Esophagus muscularis mucosa (tissue), 4 donors: ENCODE results near the gene PPP1R17. TPM values are rescaled to one million over a fixed set of nuclear protein-coding genes. Genes with fewer than 3 reads are reported as not detected.

Source experiments
- DNase-seq: peaks from one replicate; pipeline ENCODE4 v3.0.0-alpha.2; 2017; ENCODE audit errors: extremely low spot score
- H3K27ac ChIP-seq, 4 donors: fragments of 200-600 bp; sonication (generic); replicated peaks in 1 of 4; 1 replicate in 3 of 4; 2 replicates in 1 of 4; pipeline ENCODE4 v1.5.1; 2016 to 2019; ENCODE audit warnings: mild to moderate bottlenecking in 1 of 4
- H3K27me3 ChIP-seq, 4 donors: fragments of 200-600 bp; sonication (generic); one replicate each; pipeline versions ENCODE4 v1.5.1 to v1.6.0; 2016 to 2019
- H3K36me3 ChIP-seq, 4 donors: fragments of 200-600 bp; sonication (generic); one replicate each; pipeline ENCODE4 v1.5.1; 2016 to 2019
- H3K4me1 ChIP-seq, 4 donors: fragments of 200-600 bp; sonication (generic); one replicate each; pipeline ENCODE4 v1.5.1; 2016 to 2019
- H3K4me3 ChIP-seq, 4 donors: fragments of 200-600 bp; sonication (generic); 1 replicate in 2 of 4; 2 replicates in 2 of 4; pipeline ENCODE4 v1.5.1; 2016 to 2019; ENCODE audit warnings: mild to moderate bottlenecking in 4 of 4, moderate library complexity in 1 of 4
- H3K9me3 ChIP-seq, 4 donors: fragments of 200-600 bp; sonication (generic); 1 replicate in 3 of 4; 2 replicates in 1 of 4; pipeline ENCODE4 v1.5.1; 2016 to 2019
- EP300 ChIP-seq: sonication (generic); formaldehyde crosslinking; IDR thresholded peaks from one replicate; pipeline ENCODE4 v1.6.1; 2017; ENCODE audit warnings: antibody characterized with exemption
- POLR2A ChIP-seq: fragments of 450-650 bp; IDR thresholded peaks from one replicate; pipeline ENCODE4 v1.6.1; 2017; ENCODE audit warnings: antibody characterized with exemption, moderate library complexity, mild to moderate bottlenecking, low read depth
- POLR2AphosphoS5 ChIP-seq, 2 donors: sonication (generic); formaldehyde crosslinking; IDR thresholded peaks; one replicate each; pipeline ENCODE4 v1.6.1; 2017; ENCODE audit warnings: antibody characterized with exemption in 2 of 2
- WGBS: methylation state at CpG from one replicate; pipeline ENCODE4 v1.1.5; 2018; 5-methylcytosine and 5-hydroxymethylcytosine counted together
- intact Hi-C: fragments of 100-400 bp; cut with DNase I; formaldehyde crosslinking; loops from one replicate; pipeline ENCODE4 v1.15.1; 2023
- total RNA-seq, 4 donors: library from RNA; depleted of rRNA; stranded (reverse); fragments of >200 nt; gene quantifications; one replicate each; pipeline versions ENCODE4 v1.1.0 to v1.2.1, GENCODE V29; 2016
- TF ChIP-seq, protein P1 (sequence below), 3 experiments: fragments of 200-600 bp in 2 of 3; fragments of 450-650 bp in 1 of 3; sonication (generic) in 2 of 3; IDR thresholded peaks; one replicate each; pipeline ENCODE4 v1.5.1; 2017 to 2019; ENCODE audit warnings: antibody characterized with exemption in 3 of 3, mild to moderate bottlenecking in 2 of 3, moderate library complexity in 1 of 3

The PPP1R17 gene
- total RNA-seq, 4 donors from 2014 or later, result not detected

DNA sequence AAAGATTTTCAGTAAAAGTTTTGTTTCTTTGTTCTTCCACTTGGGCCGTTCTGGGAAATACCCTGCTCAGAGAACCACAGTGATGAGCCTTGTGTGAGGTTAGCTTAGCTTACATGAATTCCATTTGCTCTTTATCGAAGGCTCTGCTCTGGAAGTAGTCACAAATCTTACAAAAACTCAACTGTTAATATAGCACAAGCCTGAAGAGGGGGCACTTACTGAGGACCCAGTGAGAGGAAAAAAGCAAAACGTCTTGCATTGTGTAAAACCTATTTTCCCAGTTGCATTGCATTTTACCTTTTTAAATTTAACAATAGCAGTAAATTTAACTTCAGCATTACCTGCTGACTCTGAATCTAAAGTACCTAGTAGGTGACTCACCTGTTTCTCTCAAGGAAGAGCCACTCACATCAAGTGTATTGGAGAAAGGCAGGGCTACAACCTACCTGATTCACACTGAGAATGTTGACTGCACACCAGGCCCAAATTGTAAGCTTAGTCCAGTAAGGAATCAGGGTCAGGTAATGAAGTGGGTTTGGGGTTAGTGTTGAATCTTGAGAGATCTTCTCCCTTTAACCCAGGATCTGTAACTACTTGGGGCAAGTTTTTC is 42.3 kb downstream of the PPP1R17 start:
- 59% methylated on average over 3 of the region's 3 CpGs for WGBS
- no peaks in the 10 kb centered on the region for H3K36me3 ChIP-seq
- H3K27me3 ChIP-seq, result no peaks in the 10 kb centered on the region
- no peaks in the 10 kb centered on the region for H3K4me1 ChIP-seq
- TF ChIP-seq, protein P1, sequence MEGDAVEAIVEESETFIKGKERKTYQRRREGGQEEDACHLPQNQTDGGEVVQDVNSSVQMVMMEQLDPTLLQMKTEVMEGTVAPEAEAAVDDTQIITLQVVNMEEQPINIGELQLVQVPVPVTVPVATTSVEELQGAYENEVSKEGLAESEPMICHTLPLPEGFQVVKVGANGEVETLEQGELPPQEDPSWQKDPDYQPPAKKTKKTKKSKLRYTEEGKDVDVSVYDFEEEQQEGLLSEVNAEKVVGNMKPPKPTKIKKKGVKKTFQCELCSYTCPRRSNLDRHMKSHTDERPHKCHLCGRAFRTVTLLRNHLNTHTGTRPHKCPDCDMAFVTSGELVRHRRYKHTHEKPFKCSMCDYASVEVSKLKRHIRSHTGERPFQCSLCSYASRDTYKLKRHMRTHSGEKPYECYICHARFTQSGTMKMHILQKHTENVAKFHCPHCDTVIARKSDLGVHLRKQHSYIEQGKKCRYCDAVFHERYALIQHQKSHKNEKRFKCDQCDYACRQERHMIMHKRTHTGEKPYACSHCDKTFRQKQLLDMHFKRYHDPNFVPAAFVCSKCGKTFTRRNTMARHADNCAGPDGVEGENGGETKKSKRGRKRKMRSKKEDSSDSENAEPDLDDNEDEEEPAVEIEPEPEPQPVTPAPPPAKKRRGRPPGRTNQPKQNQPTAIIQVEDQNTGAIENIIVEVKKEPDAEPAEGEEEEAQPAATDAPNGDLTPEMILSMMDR (IDR thresholded peaks at IDR 0.05), result no peak
- TF ChIP-seq POLR2AphosphoS5 (IDR thresholded peaks at IDR 0.05) (no peak), POLR2A (no peak), EP300 (no peak)
- H3K27ac ChIP-seq, result no peak overlapping the region
- intact Hi-C loops, result no loop called here
- no peaks in the 10 kb centered on the region for H3K9me3 ChIP-seq
- H3K4me3 ChIP-seq, result no peak overlapping the region
- DNase-seq, result no peak

DNA sequence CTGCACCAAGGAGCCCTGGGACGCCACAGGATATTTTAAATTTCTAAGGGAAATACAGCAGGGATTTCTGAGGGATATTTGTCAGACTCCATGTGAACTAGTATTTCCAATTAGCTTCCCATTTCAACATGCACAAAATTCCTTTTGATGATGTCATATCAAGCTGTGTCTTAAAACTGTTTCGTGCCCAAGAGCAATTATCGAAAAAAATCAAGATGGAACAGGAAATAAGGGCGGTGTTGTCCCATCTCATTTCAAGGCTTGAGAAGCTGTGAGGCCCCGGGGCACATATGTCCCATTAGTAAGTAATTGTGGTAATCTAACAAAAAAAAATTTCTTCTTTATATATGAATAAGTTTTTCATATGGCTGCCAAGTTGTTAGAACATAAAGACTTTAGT is 47.4 kb downstream of the PPP1R17 start:
- WGBS, result 57% methylated on average over 5 of the region's 5 CpGs
- Histone ChIP-seq H3K9me3 (no peaks in the 10 kb centered on the region), H3K4me3 (no peak overlapping the region), H3K27ac (no peak overlapping the region), H3K36me3 (no peaks in the 10 kb centered on the region), H3K27me3 (no peaks in the 10 kb centered on the region), H3K4me1 (no peaks in the 10 kb centered on the region)
- TF ChIP-seq EP300 (no peak), POLR2A (no peak), POLR2AphosphoS5 (IDR thresholded peaks at IDR 0.05) (no peak)
- TF ChIP-seq, protein P1 (IDR thresholded peaks at IDR 0.05), result no peak
- intact Hi-C loops, result loop anchor here (10.0 kb wide), 1 partner anchor 290 kb away; no protein-coding TSS in a partner anchor
- no peak for DNase-seq

DNA sequence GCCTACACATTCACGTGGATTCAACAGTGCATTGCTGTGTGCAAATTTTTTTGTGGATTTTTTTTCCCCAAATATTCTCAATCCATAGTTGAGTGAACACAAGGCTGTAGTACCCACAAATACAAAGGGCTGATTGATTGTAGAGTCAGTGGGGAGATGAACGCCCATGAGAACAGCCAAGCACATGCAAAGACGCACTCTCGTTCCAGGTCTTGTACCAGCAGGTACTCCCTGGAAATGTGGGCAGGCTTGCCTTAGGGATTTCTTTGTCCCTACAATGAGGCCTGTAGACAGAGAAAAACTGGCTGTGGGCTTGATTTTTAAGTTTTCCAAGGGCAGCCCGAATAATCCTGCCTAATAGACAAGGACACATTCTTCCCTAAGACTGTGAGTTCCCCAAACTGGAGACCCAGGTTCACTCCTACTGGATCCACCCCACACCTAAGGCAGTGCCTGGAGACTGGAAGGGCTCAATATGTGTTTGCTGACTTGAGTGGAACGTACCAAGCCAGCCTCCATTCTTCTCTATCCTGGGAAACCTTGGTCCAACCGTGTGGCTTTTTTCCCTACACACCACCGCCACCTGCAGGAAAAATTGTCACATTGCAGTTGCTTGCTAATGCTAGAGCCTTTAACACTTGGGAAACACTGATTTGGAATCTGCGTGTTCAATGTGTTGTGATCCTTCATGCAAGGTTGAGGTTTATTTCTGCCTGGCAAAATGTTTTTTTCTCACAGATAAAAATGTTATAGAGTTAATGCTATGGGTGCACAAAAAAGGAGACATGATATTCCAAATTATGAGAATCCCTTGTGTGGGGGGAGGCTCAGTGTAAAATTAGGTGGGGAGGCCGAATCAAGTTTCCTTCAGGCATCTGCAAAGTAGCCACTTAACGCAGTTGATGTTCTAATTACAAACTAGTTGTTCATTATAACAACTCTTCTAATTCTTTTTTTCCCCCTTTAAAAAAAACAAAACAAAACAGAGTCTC is 49.3 kb downstream of the PPP1R17 start:
- Histone ChIP-seq H3K9me3 (no peaks in the 10 kb centered on the region), H3K4me1 (no peaks in the 10 kb centered on the region), H3K27me3 (no peaks in the 10 kb centered on the region), H3K27ac (no peak overlapping the region), H3K4me3 (no peak overlapping the region), H3K36me3 (no peaks in the 10 kb centered on the region)
- no peak for TF ChIP-seq POLR2AphosphoS5 (IDR thresholded peaks at IDR 0.05)
- TF ChIP-seq, protein P1 (IDR thresholded peaks at IDR 0.05), result peak; percentile 77 to 90 (median 79)
- WGBS, result 55% methylated on average over 11 of the region's 11 CpGs
- no peak for DNase-seq
- intact Hi-C loops, result loop anchor here (1.0 to 10.0 kb wide), 2 partner anchors 291 to 602 kb away; no protein-coding TSS in a partner anchor

DNA sequence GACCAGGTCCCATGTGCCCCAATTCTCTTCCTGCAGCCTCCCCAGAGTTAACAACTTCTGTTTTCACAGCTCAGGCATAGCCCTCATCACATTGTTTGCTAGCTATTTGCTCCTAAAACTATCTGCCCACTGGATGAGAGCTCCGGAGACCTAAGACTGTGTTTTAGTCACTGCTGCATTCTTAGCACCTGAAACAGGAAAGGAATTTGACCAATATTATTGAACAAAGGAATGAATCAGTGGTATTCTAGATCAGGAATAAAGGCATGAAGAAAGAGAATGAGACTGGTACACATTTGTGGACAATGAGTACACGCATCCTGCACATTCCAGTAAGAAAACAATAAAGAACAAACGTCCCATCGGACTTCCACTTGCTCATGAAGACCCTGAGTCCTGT is 54.8 kb downstream of the PPP1R17 start:
- no peaks in the 10 kb centered on the region for H3K27me3 ChIP-seq
- no peak overlapping the region for H3K4me3 ChIP-seq
- intact Hi-C loops, result loop anchor here (10.0 kb wide), 1 partner anchor 603 kb away; no protein-coding TSS in a partner anchor
- H3K36me3 ChIP-seq, result peaks cover 0 to 4% (median 0%) of the 10 kb centered on the region in 4 donors
- no peaks in the 10 kb centered on the region for H3K9me3 ChIP-seq
- no peak overlapping the region for H3K27ac ChIP-seq
- no peak for DNase-seq
- WGBS, result 65% methylated on average over 4 of the region's 4 CpGs
- TF ChIP-seq POLR2AphosphoS5 (IDR thresholded peaks at IDR 0.05) (no peak), POLR2A (no peak)
- no peaks in the 10 kb centered on the region for H3K4me1 ChIP-seq

DNA sequence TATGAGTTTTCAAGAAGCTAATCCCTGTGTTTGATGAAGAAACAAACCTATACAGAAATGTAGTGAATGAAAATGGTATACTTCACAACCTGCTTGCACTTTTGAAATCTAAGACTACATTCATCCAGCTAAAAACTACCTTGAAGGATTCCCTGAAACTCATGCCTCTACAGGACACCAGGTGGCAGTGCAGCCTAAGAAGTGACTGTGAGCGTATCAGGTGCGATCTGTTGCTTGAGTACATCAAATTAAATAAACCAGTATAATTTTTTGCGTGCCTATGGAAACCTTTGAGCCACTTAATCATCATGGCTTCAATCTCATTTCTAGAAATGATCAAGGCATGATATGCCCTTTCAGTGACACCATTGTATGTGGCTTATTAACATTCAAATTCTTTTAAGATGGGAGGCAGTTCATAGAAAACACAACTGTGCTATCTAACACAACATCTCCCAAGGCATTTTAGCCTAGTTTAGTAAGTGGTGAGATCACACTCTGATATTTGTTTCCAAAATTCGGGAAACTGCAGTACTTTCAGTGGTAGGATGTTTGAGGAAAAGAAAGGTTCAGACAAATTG is 57.4 kb downstream of the PPP1R17 start:
- intact Hi-C loops, result loop anchor here (10.0 kb wide), 1 partner anchor 600 kb away; no protein-coding TSS in a partner anchor
- TF ChIP-seq POLR2AphosphoS5 (IDR thresholded peaks at IDR 0.05), result no peak
- TF ChIP-seq, protein P1 (IDR thresholded peaks at IDR 0.05), result peak; percentile 84 to 93 (median 87)
- WGBS, result 2% methylated on average over 4 of the region's 4 CpGs
- Histone ChIP-seq H3K27ac (no peak overlapping the region), H3K9me3 (no peaks in the 10 kb centered on the region), H3K27me3 (no peaks in the 10 kb centered on the region), H3K4me1 (no peaks in the 10 kb centered on the region), H3K4me3 (no peak overlapping the region), H3K36me3 (peaks cover 0 to 4% (median 0%) of the 10 kb centered on the region in 4 donors)
- no peak for DNase-seq
